ENCODE measurements around the gene PIK3R5.

DNA sequence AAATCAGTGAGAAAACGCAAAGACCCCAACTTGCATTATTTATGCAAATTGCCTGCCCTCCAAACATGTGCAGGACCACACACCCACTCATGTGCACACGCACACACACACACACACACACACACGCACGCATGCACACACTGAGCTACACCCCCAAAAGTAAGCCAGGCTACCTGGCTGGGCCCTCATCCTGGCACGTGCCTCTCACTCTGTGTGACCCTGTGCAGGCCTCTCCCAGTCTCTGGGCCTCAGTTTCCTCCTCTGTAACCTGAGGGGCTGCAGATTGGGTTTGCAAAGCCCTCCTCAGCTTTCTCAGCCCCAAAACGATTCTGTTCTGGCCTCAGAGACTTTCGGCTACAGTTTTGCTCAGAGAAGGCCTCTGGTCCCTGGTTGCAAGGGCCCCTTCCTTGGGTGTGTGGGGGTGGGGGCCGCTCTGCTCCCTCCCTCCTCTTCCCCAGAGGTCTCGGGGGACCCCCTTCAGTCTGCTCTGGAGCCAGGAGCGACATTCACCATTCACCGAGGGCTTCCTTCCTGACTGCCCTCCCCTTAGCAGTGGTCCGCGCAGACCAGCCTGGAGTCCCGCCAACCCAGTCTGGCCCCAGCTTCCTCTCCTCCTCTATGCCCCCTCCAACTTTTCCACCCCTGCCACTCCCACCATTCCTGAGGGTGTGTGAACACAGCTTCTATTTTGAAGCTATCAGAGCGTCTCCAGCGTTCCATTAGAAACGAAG is 92.6 kb downstream of the PIK3R5 start:
- TF ChIP-seq EZH2phosphoT487 (IDR thresholded peaks at IDR 0.05): no peak
- TF ChIP-seq, protein P1, sequence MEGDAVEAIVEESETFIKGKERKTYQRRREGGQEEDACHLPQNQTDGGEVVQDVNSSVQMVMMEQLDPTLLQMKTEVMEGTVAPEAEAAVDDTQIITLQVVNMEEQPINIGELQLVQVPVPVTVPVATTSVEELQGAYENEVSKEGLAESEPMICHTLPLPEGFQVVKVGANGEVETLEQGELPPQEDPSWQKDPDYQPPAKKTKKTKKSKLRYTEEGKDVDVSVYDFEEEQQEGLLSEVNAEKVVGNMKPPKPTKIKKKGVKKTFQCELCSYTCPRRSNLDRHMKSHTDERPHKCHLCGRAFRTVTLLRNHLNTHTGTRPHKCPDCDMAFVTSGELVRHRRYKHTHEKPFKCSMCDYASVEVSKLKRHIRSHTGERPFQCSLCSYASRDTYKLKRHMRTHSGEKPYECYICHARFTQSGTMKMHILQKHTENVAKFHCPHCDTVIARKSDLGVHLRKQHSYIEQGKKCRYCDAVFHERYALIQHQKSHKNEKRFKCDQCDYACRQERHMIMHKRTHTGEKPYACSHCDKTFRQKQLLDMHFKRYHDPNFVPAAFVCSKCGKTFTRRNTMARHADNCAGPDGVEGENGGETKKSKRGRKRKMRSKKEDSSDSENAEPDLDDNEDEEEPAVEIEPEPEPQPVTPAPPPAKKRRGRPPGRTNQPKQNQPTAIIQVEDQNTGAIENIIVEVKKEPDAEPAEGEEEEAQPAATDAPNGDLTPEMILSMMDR (IDR thresholded peaks at IDR 0.05): no peak
